ENCODE data around the gene AGO4. TPM values are rescaled to one million over a fixed set of nuclear protein-coding genes. Genes with fewer than 3 reads are reported as not detected.

AGO4 gene
- total RNA-seq, 4 donors from 2014 or later: 26.7 to 51.7 (median 33.3) TPM

DNA sequence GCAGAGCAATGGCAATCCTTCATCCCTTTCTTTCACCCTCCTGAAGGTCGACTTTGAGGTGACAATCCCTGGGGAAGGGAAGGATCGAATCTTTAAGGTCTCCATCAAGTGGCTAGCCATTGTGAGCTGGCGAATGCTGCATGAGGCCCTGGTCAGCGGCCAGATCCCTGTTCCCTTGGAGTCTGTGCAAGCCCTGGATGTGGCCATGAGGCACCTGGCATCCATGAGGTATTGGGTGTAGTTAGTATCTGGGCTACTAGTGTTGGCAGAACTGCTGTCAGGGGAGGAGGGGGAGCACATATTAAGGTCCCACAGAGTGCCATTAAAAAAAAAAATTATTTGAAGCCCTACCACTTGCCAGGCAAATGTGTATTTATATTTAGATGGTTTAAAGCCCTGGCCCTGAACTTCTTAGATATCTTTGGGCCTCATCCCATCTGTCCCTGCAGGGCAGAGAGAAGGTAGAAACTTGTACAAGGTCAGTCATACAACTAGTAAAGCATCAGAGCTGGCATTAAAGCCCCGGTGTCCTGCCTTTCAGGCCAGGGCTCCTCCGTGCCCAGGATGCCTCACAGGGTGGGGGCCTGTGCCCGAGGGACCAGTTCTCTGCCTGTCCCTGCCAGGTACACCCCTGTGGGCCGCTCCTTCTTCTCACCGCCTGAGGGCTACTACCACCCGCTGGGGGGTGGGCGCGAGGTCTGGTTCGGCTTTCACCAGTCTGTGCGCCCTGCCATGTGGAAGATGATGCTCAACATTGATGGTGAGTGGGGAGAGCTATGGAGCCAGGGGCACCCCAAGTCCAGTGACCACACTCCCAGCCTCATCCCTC, 85.4 kb downstream of the AGO4 start:
- H3K4me1 ChIP-seq: no peaks in the 10 kb centered on the region

DNA sequence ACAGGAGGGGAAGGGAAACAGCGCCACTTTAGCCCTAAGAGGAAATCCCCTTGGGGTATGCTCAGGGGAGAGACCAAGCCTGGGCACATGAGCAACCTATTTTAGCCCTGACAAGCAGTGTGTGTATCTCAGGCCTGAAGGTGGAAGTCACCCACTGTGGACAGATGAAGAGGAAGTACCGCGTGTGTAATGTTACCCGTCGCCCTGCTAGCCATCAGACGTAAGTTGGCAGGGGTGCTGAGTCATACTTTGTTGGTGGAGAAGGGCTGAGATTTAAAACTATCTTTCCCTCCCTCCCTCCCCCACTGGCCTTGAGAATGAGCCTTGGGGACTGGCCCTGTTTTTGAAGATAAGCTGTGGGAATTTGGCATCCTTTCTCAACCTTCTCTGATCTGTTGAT, 86.4 kb downstream of the AGO4 start:
- WGBS: 93% methylated on average over 6 of the region's 6 CpGs
- TF ChIP-seq POLR2AphosphoS5 (IDR thresholded peaks at IDR 0.05) (no peak), EP300 (IDR thresholded peaks at IDR 0.05) (no peak), CTCF (IDR thresholded peaks at IDR 0.05) (no peak), POLR2A (IDR thresholded peaks at IDR 0.05) (no peak)

More for the DNA sequence above, 85.4 kb downstream of the AGO4 start:
- TF ChIP-seq EP300 (IDR thresholded peaks at IDR 0.05) (no peak), CTCF (IDR thresholded peaks at IDR 0.05) (no peak), POLR2AphosphoS5 (IDR thresholded peaks at IDR 0.05) (no peak), POLR2A (IDR thresholded peaks at IDR 0.05) (no peak)
- WGBS: 88% methylated on average over 7 of the region's 14 CpGs
- H3K9me3 ChIP-seq: no peaks in the 10 kb centered on the region
- H3K27ac ChIP-seq: no peak overlapping the region
- peaks cover 88% of the 10 kb centered on the region for H3K36me3 ChIP-seq
- DNase-seq (ENCODE audit: low spot score in 2 of 2): no peak
- H3K27me3 ChIP-seq: no peaks in the 10 kb centered on the region
- H3K4me3 ChIP-seq: no peak overlapping the region

DNA sequence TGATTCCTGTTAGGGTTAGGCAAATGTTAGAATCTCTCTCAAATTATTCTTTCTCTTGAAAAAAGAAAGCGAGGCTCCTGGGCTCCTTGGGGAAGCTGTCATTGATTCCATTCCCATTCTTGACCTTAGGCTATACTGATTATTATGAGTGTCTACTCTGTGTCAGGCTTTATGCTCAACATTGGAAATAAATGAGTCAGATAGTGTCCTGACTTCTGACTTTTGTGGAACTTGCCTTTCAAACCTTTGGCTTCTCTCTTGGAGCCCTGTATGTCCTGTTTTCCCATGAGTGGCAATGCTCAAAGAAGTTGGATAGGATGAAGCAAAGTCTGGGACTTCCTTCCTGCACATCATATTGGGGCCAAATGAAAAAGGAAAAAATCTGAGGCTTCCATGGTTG, 86.8 kb downstream of the AGO4 start:
- H3K9me3 ChIP-seq: no peaks in the 10 kb centered on the region
- TF ChIP-seq EP300 (IDR thresholded peaks at IDR 0.05): no peak
- TF ChIP-seq POLR2A (IDR thresholded peaks at IDR 0.05): no peak
- no peak for TF ChIP-seq CTCF (IDR thresholded peaks at IDR 0.05)
- TF ChIP-seq POLR2AphosphoS5 (IDR thresholded peaks at IDR 0.05): no peak

More for the DNA sequence above, 86.4 kb downstream of the AGO4 start:
- no peaks in the 10 kb centered on the region for H3K27me3 ChIP-seq
- H3K4me1 ChIP-seq: no peaks in the 10 kb centered on the region
- H3K9me3 ChIP-seq: no peaks in the 10 kb centered on the region
- no peak overlapping the region for H3K4me3 ChIP-seq
- H3K36me3 ChIP-seq: peaks cover 88% of the 10 kb centered on the region
- H3K27ac ChIP-seq: no peak overlapping the region
- no peak for DNase-seq (ENCODE audit: low spot score in 2 of 2)

GRCh38 chr1:35899941-35900340, 92.1 kb downstream of the AGO4 start:
- no peak for DNase-seq (ENCODE audit: low spot score in 2 of 2)
- no peaks in the 10 kb centered on the region for H3K4me1 ChIP-seq
- H3K4me3 ChIP-seq: no peak overlapping the region
- no peak overlapping the region for H3K27ac ChIP-seq
- no peak for TF ChIP-seq POLR2AphosphoS5 (IDR thresholded peaks at IDR 0.05)
- no peaks in the 10 kb centered on the region for H3K27me3 ChIP-seq
- H3K36me3 ChIP-seq: peaks cover 81% of the 10 kb centered on the region
- no peaks in the 10 kb centered on the region for H3K9me3 ChIP-seq

More for the DNA sequence above, 86.8 kb downstream of the AGO4 start:
- Histone ChIP-seq H3K27ac (no peak overlapping the region), H3K36me3 (peaks cover 88% of the 10 kb centered on the region), H3K4me3 (no peak overlapping the region), H3K4me1 (no peaks in the 10 kb centered on the region), H3K27me3 (no peaks in the 10 kb centered on the region)
- WGBS: 96% methylated on average over 1 of the region's 1 CpG
- no peak for DNase-seq (ENCODE audit: low spot score in 2 of 2)

DNA sequence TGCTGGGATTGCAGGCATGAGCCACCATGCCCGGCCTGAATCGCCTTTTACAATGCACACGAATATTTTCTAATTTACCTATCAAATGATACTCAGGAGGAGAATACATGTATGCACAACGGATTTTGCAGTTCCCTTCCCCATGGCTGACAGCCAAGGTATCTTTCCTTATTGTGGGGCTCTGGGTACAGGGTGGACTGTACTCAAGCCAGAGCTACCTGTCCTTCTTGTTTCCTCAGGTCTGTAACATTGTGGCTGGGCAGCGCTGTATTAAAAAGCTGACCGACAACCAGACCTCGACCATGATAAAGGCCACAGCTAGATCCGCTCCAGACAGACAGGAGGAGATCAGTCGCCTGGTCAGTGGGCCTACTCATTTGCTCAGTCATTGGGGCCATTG, 93.4 kb downstream of the AGO4 start:
- H3K27me3 ChIP-seq: no peaks in the 10 kb centered on the region
- WGBS: 95% methylated on average over 9 of the region's 9 CpGs
- no peak for DNase-seq (ENCODE audit: low spot score in 2 of 2)
- no peak overlapping the region for H3K27ac ChIP-seq
- no peak overlapping the region for H3K4me3 ChIP-seq
- H3K36me3 ChIP-seq: peaks cover 79% of the 10 kb centered on the region
- TF ChIP-seq POLR2AphosphoS5 (IDR thresholded peaks at IDR 0.05) (no peak), CTCF (IDR thresholded peaks at IDR 0.05) (no peak), EP300 (IDR thresholded peaks at IDR 0.05) (no peak), POLR2A (IDR thresholded peaks at IDR 0.05) (no peak)
- no peaks in the 10 kb centered on the region for H3K4me1 ChIP-seq
- H3K9me3 ChIP-seq: no peaks in the 10 kb centered on the region
